GM19463 (cell line): ENCODE results near the gene YBX2.

ENCODE experiments used
- ATAC-seq: cut with Tn5 transposase; IDR thresholded peaks from one replicate; pipeline ENCODE4 v1.9.1; 2021; ENCODE audit warnings: mild to moderate bottlenecking, moderate library complexity; ENCODE audit not compliant: unreplicated experiment

The YBX2 gene

DNA sequence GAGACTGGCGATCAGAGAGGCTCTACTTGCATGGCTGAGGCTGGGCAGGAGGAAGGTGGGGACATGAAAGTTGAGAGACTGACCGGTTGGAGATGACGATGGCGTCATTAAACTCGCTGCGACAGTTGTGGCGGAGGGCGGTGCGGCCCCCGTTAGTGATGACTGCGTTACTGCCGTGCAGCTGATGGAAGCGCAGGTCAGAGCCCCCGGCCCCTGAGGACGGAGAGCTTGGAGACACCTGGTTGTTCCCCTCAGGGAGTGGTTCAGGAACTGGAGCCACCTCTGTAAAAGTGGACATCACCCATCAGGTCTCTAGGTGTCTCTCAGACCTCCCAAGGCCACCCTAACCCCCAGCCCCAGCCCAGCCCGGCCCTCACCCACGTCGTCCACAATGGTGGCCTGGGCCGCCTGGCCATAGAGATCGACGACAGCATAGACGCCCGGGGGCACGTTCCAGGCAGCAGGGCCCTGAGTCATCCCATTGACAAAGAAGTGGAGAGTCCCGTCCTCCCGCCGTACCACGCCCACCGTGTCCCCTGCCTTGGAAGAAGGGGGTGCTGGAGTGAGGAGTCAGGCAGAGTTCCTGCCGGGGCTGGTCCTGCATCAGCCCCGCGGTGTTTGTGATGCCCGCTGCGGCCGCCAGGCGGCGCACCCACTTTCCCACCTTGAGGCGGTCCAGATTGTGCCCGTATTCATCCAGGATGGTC, 29.4 kb upstream of the YBX2 start:
- ATAC-seq: no peak

DNA sequence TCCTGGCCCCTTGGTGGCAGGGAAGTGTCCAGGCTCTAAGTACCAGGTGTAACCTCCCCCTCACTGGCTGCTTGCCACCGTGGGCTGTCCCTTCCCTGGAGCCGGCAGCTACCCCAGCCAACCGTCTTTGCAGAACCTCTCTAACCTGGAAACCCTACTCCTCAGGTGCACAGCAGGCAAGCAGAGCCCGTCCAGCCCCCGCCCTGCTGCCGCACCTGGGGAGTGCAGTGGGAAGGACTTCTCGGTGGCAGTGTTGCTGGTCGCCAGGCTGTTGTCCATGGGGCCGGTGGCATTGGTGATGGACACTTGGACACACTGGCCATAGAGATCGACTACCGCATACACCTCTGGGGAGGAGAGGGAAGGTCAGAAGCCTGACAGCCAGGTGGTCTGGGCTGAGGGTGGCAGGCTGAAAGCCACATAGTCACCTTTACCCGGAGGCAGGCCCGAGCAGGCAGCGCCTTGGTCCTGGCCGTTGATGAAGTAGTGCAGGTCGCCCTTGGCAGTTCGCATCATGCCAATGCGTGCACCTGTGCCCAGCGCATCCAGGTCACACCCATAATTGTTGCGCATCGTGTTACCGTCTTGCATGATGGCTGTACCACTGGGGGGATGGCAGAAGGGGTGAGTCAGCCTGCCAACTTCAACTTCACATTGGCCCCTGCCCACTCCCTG, 28.2 kb upstream of the YBX2 start:
- no peak for ATAC-seq

DNA sequence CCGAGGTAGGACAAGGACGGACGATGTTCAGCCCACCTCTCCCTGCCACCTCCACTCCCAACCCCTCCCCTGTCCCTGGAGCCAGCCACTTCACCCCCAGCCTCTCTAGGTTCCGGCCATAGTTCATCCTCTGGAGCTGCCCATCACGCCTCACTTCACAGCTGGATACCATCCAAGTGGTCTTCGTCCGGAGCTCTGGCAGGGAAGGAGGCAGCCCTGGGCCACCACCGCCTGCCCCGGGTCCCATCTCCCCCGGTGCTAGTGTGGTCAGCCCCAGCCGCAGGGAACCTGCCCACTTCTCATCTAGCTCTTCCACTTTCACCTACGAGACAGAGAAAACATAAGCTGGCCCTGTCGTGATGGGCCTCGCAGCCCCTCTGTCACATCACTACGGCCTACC, 27.0 kb upstream of the YBX2 start:
- ATAC-seq: no peak

DNA sequence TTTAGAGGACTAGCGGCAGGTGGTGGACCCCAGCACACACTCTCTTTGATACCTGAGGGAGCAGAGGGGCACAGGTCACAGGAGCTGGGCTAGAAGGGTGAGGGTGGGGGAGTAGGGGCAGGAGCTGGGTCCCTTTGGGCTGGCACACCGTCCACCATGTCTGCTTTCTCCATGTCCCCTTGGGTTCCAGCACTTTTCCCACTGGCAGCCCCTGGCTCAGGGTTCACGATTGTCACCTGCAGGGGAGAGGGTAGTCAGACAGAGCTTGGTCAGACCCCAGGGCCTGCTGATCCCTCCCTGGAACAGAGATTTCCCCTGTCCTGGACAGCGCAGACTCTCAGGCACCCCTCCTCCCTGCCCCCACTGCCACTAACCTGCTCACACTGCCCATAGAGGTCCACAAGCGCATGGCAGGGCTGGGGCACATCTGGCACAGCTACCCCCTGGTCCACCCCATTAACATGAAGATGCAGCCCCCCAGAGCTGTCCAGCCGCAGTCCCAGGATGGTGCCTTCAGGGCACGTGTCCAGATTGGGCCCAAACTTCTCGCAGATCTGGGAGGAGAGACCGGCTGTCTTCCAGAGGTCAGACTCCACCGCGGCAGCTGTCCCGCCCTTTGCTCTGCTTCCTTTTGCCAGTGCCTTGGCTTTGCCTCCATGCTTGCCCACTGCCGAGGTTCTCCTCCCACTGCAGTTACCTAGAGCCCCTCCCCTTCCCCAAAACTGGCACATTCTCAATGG, 23.9 kb upstream of the YBX2 start:
- ATAC-seq: no peak

DNA sequence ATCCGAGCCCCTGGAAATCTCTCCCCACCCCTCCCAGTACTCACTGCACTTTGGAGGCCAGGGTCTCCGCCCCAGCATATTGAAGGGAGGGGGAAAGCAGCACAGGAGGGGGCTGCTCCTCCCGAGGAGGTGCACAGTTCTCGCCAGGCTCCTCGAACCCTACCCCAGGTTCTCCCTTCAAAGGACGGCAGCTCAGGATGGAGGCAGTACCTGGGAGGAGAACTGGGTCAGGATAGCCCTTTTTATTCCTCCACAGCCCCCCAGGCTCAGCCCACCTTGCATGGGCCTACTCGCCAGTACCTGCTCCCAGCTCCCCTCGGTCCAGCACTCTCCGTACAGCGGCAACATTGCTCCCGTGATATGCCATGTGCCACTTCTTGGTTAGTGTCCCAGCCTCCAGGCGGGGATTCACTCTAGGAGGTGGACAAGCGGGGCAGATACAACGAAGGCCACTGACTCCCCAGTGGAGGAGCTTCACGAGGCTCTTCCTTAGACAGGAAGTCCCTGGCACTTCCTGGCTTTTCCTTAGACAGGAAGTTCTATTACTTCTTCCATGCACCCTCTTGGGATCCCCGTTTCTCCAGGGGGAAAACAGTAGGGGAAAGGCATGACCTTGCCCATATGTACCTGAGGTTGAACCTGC, 22.8 kb upstream of the YBX2 start:
- ATAC-seq: no peak

DNA sequence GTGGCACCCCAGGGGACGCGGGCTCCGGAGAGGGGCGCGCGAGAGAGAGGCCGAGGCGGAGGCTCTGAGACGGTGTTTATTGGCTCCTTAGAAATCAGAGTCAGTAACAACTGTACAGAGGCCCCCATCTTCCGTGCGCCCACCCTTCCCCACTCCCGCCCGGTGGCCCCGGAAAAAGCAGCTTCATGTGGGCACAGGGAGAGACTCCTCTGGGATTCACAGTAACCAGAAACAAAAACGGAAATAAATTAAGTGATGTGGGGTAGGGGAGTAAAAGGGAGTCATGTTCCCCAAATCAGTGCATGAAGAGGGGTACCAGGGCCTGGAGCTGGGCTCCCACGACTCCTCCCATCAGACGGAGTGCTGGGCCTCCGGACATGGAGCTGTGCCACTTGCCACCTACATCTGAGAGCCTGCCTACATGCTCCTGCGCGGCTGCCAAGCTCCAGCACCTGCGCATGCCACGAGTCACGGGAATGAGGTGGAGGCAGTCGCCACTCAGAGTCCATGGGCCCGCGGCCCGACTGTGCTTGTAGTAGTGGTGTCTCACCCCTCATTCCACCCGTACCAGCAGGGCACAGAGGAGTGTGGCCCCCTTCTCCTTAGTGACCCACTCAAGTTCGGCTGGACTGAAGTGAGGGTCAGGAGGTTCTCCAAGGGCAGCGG, 21.3 kb upstream of the YBX2 start:
- no peak for ATAC-seq

DNA sequence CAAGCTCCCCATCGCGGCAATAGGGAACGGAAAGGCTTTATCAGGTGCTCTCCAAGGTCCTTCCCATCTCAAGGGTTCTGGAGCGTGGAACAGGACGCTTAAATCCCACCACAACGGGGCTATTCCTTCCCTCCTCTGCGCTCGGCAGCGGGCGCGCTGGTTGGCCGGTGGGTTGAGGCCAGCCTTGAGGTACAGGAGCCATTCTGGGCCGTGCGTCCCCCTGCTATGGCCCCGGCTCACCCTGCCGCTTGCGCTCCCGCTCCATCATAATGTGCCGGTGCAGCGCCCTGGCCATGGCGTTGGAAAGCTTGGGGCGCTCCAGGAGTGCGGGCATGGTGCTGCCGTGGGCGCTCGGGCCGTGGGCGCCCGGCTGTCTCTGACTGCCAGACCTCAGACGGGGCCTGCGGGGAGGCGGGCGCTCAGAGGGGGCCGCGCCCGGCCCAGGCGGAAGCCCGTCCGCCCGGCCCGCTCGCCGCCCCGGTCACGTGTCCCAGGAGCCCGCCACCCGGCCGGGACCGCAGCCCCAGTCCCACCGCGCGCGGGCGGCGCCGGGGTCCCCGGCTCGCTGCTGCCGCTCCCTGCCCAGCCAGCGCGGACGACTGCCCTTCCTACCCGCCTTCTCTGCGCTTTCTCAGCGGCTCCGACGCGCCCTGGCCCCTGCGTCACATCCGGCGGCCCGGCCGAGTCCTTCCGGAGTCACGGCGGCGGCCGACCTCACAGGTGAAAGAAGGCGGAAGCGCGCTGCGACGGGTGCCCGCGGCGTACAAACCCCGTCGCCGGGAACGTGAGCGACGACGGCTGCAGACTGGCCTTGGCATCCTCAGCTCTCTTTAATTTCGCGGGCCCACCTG, 20.5 kb upstream of the YBX2 start, which contains the start of gene GPS2:
Gene GPS2 (minus strand): TSS at position 642 of the 851 bp plus-strand sequence. CDS start 308 bp downstream, at position 334.
- ATAC-seq: peak; percentile 89

DNA sequence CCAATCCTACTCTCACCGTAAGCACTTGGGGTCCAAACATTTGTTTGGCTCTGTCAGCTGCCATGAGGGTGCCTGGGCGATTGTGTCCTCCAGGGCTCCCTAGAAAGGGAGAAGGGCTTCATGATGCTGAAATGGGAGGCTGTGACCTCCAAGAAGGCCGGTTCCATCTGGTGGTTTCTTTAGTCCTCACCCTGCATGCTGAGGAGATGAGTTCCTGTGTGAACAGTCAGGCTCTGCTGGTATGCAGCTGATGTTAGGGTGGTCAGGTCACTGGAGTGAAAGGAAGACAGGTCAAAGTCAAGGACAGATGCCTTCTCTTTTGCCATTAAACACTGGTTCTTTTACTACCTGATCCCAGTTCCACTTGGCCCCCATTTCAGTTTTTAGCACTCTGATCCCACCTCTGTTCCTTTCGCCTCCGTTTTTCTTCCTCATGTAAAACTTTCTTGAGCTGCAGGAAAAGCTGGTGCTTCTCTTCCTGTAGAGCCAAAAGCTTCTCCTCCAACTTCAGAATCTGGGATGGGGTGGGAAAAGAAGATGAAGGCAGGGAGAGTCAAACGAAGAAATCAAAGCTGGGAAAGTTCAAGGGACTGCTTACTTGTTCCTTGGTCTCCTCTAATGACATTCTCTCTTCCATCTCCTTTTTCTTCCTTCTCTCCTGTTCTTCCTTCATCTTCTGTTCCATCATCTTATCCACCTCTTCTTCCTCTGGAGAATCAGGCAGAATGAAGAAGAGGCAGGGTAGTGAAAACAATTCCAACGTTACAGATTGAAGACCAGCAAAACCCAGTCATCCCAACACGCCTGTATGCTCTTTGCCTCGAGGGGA, 19.7 kb upstream of the YBX2 start:
- no peak for ATAC-seq

DNA sequence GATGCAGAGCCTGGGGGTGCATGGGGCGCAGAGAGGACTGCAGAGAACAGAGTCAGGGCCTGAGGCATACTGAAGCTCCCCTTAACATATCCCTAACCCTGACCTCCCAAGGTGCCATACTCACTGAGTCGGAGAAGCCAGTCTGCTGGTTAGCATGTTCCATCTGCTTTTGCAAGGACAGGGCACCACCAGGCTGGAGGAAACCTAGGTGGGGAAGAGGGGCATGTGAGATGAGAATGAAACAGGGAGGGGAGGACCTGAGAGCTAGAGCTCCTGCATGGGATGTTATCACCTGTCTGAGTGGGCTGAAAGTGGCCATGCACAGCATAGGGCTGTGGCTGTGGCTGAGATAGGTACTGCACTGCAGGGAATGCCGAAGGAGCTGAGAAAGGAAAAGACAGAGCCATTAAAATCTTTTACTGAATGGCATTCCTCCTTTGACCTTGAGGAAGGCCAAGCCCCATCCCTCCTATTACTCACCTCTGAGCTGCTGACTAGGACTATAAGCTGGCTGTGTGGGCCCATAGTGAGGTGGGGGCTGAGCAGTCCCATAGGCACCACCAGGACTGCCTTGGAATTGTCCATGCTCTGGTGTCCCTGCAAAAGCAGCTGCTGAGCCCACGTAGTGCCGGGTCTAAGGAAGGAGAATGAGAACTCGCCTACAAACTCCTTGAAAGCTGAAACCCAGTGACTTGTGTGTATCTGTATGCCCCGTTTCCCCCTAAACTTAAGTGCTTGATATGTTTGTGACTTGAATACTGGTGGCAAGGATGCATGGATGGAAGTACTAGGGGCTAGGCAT, 18.9 kb upstream of the YBX2 start:
- ATAC-seq: no peak

DNA sequence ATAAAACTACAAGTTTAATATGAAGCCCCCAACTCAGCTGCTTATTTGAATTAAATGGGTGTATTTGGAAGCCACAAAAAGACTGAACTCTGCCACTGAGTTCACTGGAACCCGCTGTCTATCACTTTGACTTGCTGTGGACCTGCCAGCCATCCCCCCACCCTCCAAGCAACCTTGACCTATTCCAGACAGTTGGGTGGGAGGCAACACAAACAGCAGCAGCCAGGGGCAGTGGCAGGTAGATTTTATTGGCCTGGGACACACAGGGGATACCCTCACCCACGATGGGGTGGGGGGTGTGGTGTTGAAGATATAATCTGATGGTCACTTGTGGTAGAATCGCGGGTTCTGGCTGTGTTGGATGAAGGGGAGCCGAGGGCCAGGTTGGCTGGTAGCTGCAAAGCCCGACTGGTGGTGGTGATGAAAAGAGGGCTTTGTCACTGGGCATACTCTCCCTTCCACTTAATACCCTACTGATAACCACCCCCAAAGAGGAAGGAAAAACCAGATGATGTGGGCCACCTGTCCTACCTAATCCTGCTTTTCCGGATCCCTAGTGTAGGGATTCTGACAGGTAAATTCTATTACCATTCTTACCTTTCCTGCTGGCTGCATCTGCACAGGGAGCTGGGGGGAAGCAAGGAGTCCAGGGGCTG, 18.1 kb upstream of the YBX2 start:
- ATAC-seq: no peak

DNA sequence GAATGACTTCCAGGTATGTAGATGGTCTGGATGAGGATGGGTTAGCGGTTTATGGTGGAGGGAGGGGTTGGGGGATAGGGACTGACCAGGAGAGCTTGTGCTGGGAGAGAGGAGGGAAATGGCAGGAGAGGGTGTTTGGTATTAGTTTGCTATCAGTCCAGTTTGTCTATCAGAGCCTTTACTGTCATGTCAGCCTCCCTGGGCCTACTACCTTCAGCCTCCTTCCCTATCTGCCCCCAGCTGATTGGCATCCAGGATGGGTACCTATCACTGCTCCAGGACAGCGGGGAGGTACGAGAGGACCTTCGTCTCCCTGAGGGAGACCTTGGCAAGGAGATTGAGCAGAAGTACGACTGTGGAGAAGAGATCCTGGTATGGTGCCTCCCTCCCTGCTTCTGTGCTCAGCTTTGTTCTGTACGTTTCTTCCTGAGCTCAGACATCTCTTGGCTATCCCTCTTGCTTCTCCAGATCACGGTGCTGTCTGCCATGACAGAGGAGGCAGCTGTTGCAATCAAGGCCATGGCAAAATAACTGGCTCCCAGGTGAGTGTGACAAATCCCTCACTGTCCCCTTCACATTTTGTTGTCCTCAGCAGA, 16.8 kb upstream of the YBX2 start:
- ATAC-seq: no peak

DNA sequence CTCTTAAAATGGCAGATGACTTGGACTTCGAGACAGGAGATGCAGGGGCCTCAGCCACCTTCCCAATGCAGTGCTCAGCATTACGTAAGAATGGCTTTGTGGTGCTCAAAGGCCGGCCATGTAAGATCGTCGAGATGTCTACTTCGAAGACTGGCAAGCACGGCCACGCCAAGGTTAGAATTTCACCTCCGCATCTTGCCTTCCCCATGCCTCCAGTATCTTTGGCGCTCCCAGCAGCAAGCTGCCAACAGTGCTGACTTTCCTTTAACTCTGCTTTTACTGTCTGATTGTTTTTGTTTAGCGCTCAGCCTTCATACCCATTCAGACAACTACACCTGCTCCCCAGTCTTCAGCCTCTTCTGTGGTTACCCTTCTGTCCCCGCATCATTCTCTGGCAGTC, 15.2 kb upstream of the YBX2 start:
- no peak for ATAC-seq

DNA sequence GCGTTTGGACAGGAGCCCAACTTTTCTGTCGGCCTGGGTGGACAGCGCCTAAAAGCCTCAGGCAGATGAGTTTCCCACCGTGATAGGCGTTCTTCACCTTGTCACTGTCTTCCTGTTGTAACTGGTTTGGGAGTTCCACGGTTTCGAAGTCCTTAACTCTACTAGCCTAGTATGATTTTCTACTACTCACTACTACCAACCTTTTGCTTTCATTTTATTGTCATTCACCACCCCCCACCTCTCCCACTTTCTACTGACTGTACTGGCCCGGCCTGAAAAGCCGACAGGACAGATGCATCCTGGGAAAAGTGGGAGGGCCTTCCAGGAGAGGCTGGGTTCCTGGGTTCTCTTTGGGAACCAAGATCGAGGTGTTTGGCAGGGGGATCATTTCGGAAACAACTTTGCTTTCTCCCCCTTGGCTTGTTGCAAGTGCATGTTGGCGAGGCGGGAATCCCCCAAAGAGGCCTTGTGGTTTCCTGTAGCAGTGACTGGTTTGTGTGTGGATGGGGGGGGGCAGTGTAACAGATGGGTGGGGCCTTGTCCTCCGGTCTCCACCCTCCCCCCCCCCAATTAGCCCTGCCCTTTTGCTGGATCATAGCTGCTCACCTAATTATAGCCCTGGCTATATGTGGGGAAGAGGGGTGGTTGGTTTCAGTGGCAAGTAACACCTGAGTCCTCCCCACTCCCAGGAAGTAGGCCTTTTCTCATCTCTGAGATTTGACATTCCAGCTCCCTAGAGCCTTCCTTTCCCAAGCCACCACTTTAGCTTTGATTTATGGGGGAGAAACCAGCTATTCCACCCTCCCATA, 14.4 kb upstream of the YBX2 start:
- ATAC-seq: no peak

DNA sequence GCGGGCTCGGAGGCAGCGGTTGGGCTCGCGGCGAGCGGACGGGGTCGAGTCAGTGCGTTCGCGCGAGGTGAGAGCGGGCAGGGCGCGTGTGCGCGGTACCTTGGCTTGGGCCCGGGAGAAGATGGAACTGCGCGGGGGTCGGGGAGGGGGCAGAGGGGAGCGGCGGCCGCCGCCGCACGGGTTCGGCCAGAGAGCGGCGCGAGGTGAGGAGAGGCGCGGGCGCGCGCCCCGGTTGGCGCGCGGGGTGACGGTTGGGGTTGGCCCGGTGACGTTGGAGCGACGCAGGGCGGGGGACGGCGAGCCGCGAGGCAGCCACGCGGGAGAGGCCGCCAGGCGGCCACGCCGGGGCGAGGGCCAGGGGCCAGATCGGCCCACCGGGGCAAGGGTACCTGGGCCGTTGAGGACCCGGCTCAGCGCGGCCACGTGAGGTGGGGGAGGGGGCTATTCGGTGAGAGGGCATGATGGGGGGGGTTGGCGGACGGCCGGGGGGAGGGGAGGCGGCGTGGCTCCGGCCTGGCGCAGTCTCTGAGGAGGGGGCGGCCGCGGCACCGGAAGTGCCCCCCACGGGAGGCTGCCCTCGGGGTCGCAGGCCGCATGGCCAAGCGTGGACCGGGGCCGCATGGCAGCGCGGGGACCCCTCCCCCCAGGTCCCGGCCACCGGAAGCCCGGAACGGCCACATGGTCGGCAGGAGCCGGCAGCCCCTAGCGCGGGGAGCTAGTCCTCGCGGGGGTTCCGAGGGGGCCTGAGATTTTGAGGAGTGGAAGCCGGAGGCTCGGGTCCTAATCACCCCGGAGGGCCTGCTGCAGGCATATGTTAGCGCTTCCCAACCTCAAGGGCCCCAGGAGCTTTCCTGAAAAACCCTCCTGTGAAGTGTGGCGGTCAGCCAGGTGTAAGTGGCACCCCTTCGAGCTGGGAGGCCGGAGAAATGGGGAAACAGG, 13.5 kb upstream of the YBX2 start:
- ATAC-seq: no peak

DNA sequence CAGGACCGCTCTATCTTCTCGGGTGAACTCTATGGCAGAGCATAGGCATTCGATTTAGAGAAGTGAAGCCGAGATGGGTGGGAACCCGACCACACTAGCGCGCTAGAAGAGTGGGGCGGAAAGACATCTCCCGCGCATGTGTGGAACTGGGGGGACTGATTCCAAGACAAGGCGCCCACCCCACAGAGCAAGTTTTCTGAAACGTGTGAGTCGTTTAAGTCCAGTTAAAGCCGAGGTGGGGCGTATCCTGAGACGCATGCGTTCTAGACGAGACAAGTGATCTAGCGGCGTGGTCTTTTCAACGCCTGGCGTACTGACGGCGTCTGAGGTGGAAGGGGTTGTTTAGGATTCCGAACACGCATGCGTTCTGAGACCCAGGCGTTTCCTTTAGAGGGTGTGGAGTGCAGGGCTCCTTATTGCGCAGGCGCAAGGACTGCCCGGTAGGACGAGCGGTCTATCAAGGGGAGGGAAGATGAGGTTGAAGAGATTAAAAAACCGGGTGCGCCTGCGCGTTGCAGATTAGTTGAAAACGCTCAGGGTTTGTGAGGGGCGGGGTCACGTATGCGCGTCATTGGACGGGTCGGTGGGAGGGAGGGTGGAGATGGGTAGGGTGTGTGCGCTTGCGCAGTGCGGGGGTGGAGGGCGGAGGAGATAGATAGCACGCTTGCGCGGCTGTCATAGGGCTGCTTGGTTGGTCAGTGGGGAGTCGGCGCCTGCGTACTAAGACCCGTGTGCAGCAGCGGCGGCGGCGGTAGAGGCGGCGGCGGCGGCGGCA, 12.7 kb upstream of the YBX2 start, which contains the start of gene EIF5A:
Gene EIF5A (plus strand): TSS at position 718 of the 775 bp plus-strand sequence. CDS start 2,008 bp downstream, outside the sequence.
- ATAC-seq: peak; percentile 74
